ENCODE results near the gene GTF3A. TPM values are rescaled to one million over a fixed set of nuclear protein-coding genes. Genes with fewer than 3 reads are reported as not detected.

Gene GTF3A
- total and polyA plus RNA-seq, 2 donors from 2014 or later = 64.8 to 126 TPM

- H3K9ac ChIP-seq (ENCODE audit: low read length in 3 of 3) = no peak overlapping the region
- no peak for TF ChIP-seq CTCF (IDR thresholded peaks at IDR 0.05; ENCODE audit: borderline replicate concordance, extremely low read depth, insufficient read depth)
- FAIRE-seq (no peak), DNase-seq (no peak)
- no peak overlapping the region for H3K4me3 ChIP-seq (ENCODE audit: low read length in 3 of 3)
- intact Hi-C loops (cut with DNase I) = no loop called here
- H3K9me3 ChIP-seq (ENCODE audit: control insufficient read depth in 2 of 3, insufficient read depth in 1 of 3, low read length in 3 of 3) = no peaks in the 10 kb centered on the region
- no peaks in the 10 kb centered on the region for H3K27me3 ChIP-seq (ENCODE audit: control insufficient read depth, insufficient read depth, low read length)
- no peak overlapping the region for H3K27ac ChIP-seq (ENCODE audit: low read depth in 2 of 2, low read length in 2 of 2)
- peaks cover 3 to 25% (median 23%) of the 10 kb centered on the region in 3 donors for H3K4me1 ChIP-seq (ENCODE audit: control insufficient read depth in 2 of 3, insufficient read depth in 2 of 3, low read depth in 1 of 3, low read length in 3 of 3)
- peaks cover 2 to 32% (median 18%) of the 10 kb centered on the region in 3 donors for H3K36me3 ChIP-seq (ENCODE audit: control insufficient read depth in 2 of 3, insufficient read depth in 3 of 3, low read length in 3 of 3)
Measured at GRCh38 chr13:27428160-27428559, 3.7 kb downstream of the GTF3A start.

- Histone ChIP-seq H3K4me1 (ENCODE audit: control insufficient read depth in 2 of 3, insufficient read depth in 2 of 3, low read depth in 1 of 3, low read length in 3 of 3) (peaks cover 0 to 4% (median 0%) of the 10 kb centered on the region in 3 donors), H3K27me3 (ENCODE audit: control insufficient read depth, insufficient read depth, low read length) (no peaks in the 10 kb centered on the region), H3K9ac (ENCODE audit: low read length in 3 of 3) (no peak overlapping the region), H3K27ac (ENCODE audit: low read depth in 2 of 2, low read length in 2 of 2) (no peak overlapping the region), H3K9me3 (ENCODE audit: control insufficient read depth in 2 of 3, insufficient read depth in 1 of 3, low read length in 3 of 3) (no peaks in the 10 kb centered on the region), H3K4me3 (ENCODE audit: low read length in 3 of 3) (no peak overlapping the region), H3K36me3 (ENCODE audit: control insufficient read depth in 2 of 3, insufficient read depth in 3 of 3, low read length in 3 of 3) (peaks cover 2 to 55% (median 31%) of the 10 kb centered on the region in 3 donors)
- intact Hi-C loops (cut with DNase I) = no loop called here
- no peak for TF ChIP-seq CTCF (IDR thresholded peaks at IDR 0.05; ENCODE audit: borderline replicate concordance, extremely low read depth, insufficient read depth)
- FAIRE-seq (no peak), DNase-seq (no peak)
Measured at GRCh38 chr13:27432180-27432579, 7.8 kb downstream of the GTF3A start.

GRCh38 chr13:27432611-27433210 is 8.3 kb downstream of the GTF3A start:
- FAIRE-seq (no peak), DNase-seq (no peak)
- no peak overlapping the region for H3K4me3 ChIP-seq (ENCODE audit: low read length in 3 of 3)
- intact Hi-C loops (cut with DNase I) = no loop called here
- H3K36me3 ChIP-seq (ENCODE audit: control insufficient read depth in 2 of 3, insufficient read depth in 3 of 3, low read length in 3 of 3) = peaks cover 2 to 60% (median 31%) of the 10 kb centered on the region in 3 donors
- H3K27ac ChIP-seq (ENCODE audit: low read depth in 2 of 2, low read length in 2 of 2) = no peak overlapping the region
- no peak for TF ChIP-seq CTCF (IDR thresholded peaks at IDR 0.05; ENCODE audit: borderline replicate concordance, extremely low read depth, insufficient read depth)
- H3K9me3 ChIP-seq (ENCODE audit: control insufficient read depth in 2 of 3, insufficient read depth in 1 of 3, low read length in 3 of 3) = no peaks in the 10 kb centered on the region
- no peaks in the 10 kb centered on the region for H3K4me1 ChIP-seq (ENCODE audit: control insufficient read depth in 2 of 3, insufficient read depth in 2 of 3, low read depth in 1 of 3, low read length in 3 of 3)
- H3K9ac ChIP-seq (ENCODE audit: low read length in 3 of 3) = no peak overlapping the region
- no peaks in the 10 kb centered on the region for H3K27me3 ChIP-seq (ENCODE audit: control insufficient read depth, insufficient read depth, low read length)

GRCh38 chr13:27437126-27437525 is 12.7 kb downstream of the GTF3A start:
- FAIRE-seq (no peak), DNase-seq (no peak)
- Histone ChIP-seq H3K9ac (ENCODE audit: low read length in 3 of 3) (no peak overlapping the region), H3K4me1 (ENCODE audit: control insufficient read depth in 2 of 3, insufficient read depth in 2 of 3, low read depth in 1 of 3, low read length in 3 of 3) (peaks cover 0 to 8% (median 7%) of the 10 kb centered on the region in 3 donors), H3K27me3 (ENCODE audit: control insufficient read depth, insufficient read depth, low read length) (no peaks in the 10 kb centered on the region), H3K4me3 (ENCODE audit: low read length in 3 of 3) (no peak overlapping the region), H3K27ac (ENCODE audit: low read depth in 2 of 2, low read length in 2 of 2) (no peak overlapping the region), H3K9me3 (ENCODE audit: control insufficient read depth in 2 of 3, insufficient read depth in 1 of 3, low read length in 3 of 3) (no peaks in the 10 kb centered on the region), H3K36me3 (ENCODE audit: control insufficient read depth in 2 of 3, insufficient read depth in 3 of 3, low read length in 3 of 3) (peaks cover 0 to 51% (median 31%) of the 10 kb centered on the region in 3 donors)
- TF ChIP-seq CTCF (IDR thresholded peaks at IDR 0.05; ENCODE audit: borderline replicate concordance, extremely low read depth, insufficient read depth) = no peak
- intact Hi-C loops (cut with DNase I) = no loop called here
